Stomach smooth muscle (tissue), 2 donors: ENCODE measurements around the gene C1orf210.

Source experiments
- H3K27ac ChIP-seq: one replicate; pipeline ENCODE4 v1.7.0; 2013; ENCODE audit warnings: mild to moderate bottlenecking, low read length, inconsistent platforms
- H3K27me3 ChIP-seq, 2 donors: one replicate each; pipeline ENCODE4 v1.7.0; 2013; ENCODE audit warnings: low read length in 2 of 2; ENCODE audit not compliant: insufficient read depth in 2 of 2, control insufficient read depth in 1 of 2
- H3K36me3 ChIP-seq, 2 donors: one replicate each; pipeline ENCODE4 v1.7.0; 2013; ENCODE audit warnings: low read length in 2 of 2; ENCODE audit not compliant: control insufficient read depth in 2 of 2, insufficient read depth in 2 of 2
- H3K4me1 ChIP-seq: one replicate; pipeline ENCODE4 v1.7.0; 2013; ENCODE audit warnings: low read length; ENCODE audit not compliant: control insufficient read depth, insufficient read depth
- H3K4me3 ChIP-seq, 2 donors: one replicate each; pipeline ENCODE4 v1.7.0; 2013; ENCODE audit warnings: low read length in 2 of 2
- H3K9ac ChIP-seq, 2 donors: one replicate each; pipeline ENCODE4 v1.7.0; 2013; ENCODE audit warnings: low read length in 2 of 2, mild to moderate bottlenecking in 1 of 2
- H3K9me3 ChIP-seq, 2 donors: one replicate each; pipeline ENCODE4 v1.7.0; 2013; ENCODE audit warnings: low read length in 2 of 2; ENCODE audit not compliant: control insufficient read depth in 2 of 2
- donor health status: healthy.
- donor health status: Pancreatic carcinoma.

C1orf210 gene

DNA sequence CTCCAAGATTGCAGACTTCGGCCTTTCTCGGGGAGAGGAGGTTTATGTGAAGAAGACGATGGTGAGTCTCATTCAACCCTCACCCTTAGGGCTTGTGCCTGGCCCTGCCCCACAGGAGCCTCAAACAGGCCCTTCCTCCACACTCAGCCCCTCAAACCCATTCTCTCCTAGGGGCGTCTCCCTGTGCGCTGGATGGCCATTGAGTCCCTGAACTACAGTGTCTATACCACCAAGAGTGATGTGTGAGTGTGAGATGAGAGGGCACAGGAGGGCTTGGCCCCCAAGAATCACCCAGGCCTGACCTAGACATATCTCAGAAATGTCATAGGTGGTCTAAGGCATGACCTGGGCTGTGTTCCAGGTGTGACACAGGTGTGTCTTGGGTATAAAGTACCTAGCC lies 33.9 kb upstream of the C1orf210 start:
- Histone ChIP-seq H3K4me1 (no peaks in the 10 kb centered on the region), H3K27me3 (no peaks in the 10 kb centered on the region), H3K36me3 (no peaks in the 10 kb centered on the region), H3K9ac (no peak overlapping the region), H3K4me3 (no peak overlapping the region), H3K27ac (no peak overlapping the region), H3K9me3 (peaks cover 0 to 3% of the 10 kb centered on the region in 2 donors)

DNA sequence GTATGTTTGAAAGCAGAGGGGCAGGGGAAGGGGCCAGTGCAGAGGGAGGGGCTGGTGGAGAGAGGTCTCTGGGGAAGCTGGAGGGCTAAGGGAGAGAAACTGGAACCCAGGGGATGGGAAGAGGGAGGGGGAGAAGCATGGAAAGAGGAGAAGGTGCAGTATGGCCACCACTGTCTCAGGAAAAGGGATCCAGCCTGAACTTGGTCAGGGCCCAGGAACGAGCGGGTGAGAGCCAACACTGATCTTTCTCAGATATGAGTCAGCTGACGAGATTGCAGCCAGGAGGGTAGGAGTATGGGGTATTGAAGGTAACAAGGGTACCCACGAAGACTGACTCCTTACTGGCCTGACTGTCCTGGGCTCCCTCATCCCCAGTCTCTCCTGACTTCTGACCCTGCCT lies 33.5 kb upstream of the C1orf210 start:
- Histone ChIP-seq H3K4me1 (no peaks in the 10 kb centered on the region), H3K36me3 (no peaks in the 10 kb centered on the region), H3K9ac (no peak overlapping the region), H3K4me3 (no peak overlapping the region), H3K27ac (no peak overlapping the region), H3K9me3 (peaks cover 0 to 2% of the 10 kb centered on the region in 2 donors), H3K27me3 (no peaks in the 10 kb centered on the region)

DNA sequence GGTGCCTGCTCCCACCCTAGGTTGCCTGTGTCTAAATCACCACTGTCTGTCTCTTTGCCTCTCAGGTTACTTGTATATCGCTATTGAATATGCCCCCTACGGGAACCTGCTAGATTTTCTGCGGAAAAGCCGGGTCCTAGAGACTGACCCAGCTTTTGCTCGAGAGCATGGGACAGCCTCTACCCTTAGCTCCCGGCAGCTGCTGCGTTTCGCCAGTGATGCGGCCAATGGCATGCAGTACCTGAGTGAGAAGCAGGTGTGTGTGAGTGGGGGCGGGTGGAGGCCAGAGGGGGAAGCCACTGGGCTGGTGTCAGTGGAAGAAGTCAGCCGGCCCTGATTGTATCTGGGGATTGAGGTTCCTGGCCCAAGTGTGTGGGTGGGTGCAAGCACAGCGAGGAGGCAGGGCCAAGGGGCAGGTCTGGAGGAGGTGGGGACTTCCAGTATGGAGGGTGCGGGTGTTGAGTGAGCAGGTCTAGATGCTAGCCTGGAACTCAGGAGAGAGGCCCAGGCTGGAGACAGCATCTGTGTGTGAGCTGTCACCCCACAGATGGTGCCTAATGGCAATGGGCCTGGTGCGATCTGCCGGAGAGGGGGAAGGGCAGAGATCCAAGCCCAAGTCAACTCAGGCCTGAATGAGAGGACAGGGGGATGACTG lies 32.6 kb upstream of the C1orf210 start:
- Histone ChIP-seq H3K27ac (no peak overlapping the region), H3K4me3 (no peak overlapping the region), H3K9me3 (no peaks in the 10 kb centered on the region), H3K27me3 (no peaks in the 10 kb centered on the region), H3K4me1 (no peaks in the 10 kb centered on the region), H3K9ac (no peak overlapping the region), H3K36me3 (no peaks in the 10 kb centered on the region)

DNA sequence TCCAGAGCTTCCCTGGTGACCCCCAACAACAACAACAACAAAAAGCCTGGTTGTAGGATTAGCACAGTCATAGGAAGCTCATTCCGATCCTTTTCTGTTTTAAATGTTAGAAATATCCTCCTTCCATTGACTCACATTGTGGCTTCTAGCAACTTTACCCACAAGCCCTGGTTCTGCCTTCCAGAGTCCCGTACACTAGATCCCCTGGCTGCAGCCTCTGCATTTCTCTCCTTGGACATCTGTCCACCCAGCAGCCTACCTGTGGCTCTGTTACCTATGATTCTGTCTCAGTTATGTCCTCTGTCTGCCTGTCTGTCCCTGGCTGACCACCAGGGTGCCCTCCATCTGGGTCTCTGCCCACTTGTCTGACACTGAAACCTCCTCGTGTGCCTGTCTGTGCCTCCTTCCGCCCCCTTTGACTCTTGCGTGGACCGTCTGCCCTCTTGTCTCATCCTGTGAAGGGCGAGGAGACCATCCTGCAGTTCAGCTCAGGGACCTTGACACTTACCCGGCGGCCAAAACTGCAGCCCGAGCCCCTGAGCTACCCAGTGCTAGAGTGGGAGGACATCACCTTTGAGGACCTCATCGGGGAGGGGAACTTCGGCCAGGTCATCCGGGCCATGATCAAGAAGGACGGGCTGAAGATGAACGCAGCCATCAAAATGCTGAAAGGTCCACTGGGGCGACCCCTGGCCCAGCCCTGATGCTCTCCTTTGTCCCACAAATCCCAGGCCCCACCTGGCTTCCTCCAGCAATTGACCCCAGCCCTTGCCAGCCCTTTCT lies 31.5 kb upstream of the C1orf210 start:
- Histone ChIP-seq H3K27me3 (no peaks in the 10 kb centered on the region), H3K4me1 (no peaks in the 10 kb centered on the region), H3K4me3 (no peak overlapping the region), H3K9ac (no peak overlapping the region), H3K36me3 (no peaks in the 10 kb centered on the region), H3K9me3 (no peaks in the 10 kb centered on the region), H3K27ac (no peak overlapping the region)

GRCh38 chr1:43315963-43316737 lies 30.8 kb upstream of the C1orf210 start:
- Histone ChIP-seq H3K36me3 (no peaks in the 10 kb centered on the region), H3K27me3 (no peaks in the 10 kb centered on the region), H3K9me3 (no peaks in the 10 kb centered on the region), H3K4me3 (no peak overlapping the region), H3K9ac (no peak overlapping the region), H3K27ac (no peak overlapping the region), H3K4me1 (no peaks in the 10 kb centered on the region)

DNA sequence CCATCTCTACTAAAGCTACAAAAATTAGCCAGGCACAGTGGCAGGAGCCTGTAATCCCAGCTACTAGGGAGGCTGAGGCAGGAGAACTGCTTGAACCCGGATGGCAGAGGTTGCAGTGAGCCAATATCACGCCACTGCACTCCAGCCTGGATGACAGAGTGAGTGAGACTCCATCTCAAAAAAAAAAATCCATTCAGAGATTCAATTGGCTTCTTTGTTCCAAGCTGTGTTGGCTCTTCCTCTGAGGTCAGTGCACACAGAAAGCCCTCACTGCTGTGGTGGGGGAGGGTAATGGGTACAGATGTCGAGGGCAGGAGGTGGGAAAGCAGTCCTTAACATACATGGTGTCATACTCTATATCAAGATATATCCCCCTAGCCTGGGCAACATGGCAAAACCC lies 30.1 kb upstream of the C1orf210 start:
- H3K4me3 ChIP-seq, result no peak overlapping the region
- H3K9ac ChIP-seq, result no peak overlapping the region
- H3K36me3 ChIP-seq, result no peaks in the 10 kb centered on the region
- no peaks in the 10 kb centered on the region for H3K27me3 ChIP-seq
- H3K27ac ChIP-seq, result no peak overlapping the region
- H3K9me3 ChIP-seq, result no peaks in the 10 kb centered on the region
- H3K4me1 ChIP-seq, result no peaks in the 10 kb centered on the region

DNA sequence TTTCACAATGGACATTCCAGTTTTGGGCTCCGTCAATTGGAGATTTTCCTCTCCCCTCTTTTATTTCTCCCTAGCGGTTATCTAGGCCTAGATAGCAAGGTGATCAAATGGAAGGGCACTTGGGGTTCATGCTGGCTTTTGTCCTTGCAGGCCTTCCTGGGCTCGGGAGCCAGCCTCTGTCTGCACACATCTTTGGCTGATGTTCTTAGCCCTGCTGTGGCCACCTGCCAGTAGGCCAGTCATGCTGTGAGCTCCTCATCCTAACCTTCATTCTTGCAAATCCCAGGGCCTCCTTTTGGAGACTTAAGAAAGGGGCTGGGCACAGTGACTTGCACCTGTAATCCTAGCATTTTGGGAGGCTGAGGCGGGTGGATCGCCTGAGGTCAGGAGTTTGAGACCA lies 28.9 kb upstream of the C1orf210 start:
- Histone ChIP-seq H3K36me3 (no peaks in the 10 kb centered on the region), H3K9me3 (no peaks in the 10 kb centered on the region), H3K4me1 (no peaks in the 10 kb centered on the region), H3K9ac (no peak overlapping the region), H3K27me3 (no peaks in the 10 kb centered on the region), H3K4me3 (no peak overlapping the region), H3K27ac (no peak overlapping the region)

GRCh38 chr1:43313771-43314170 lies 28.4 kb upstream of the C1orf210 start:
- Histone ChIP-seq H3K9ac (no peak overlapping the region), H3K4me3 (no peak overlapping the region), H3K27ac (no peak overlapping the region), H3K9me3 (no peaks in the 10 kb centered on the region), H3K4me1 (no peaks in the 10 kb centered on the region), H3K27me3 (no peaks in the 10 kb centered on the region), H3K36me3 (no peaks in the 10 kb centered on the region)

DNA sequence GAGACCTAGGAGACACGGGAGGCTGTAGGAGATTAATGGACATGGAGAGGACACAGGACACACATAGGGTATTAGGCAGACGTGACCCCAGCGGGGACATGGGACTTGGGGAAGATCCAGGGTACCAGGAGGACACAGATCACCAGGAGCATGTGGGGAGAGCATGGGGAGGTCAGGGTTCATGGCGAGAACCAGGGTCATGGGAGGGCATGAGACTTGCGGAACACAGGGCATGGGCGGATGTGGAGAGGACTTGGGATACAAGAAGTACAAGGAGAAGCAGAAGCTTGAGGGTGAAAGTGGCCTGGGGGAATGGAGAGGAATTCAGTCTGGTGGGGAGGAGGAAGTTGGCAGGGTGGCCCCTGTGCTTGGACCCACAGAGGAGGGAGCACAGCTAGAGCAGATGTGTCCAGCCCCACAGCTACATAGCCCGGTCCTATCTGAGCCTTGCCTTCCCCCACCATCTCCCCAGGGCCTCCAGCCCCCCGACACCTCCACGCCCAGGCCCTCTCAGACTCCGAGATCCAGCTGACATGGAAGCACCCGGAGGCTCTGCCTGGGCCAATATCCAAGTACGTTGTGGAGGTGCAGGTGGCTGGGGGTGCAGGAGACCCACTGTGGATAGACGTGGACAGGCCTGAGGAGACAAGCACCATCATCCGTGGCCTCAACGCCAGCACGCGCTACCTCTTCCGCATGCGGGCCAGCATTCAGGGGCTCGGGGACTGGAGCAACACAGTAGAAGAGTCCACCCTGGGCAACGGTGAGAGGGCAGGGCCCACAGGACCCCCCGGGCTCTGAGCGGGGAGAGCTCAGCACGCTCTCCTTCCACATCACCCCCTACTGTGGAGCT lies 27.5 kb upstream of the C1orf210 start:
- H3K27me3 ChIP-seq, result no peaks in the 10 kb centered on the region
- H3K36me3 ChIP-seq, result no peaks in the 10 kb centered on the region
- no peak overlapping the region for H3K27ac ChIP-seq
- H3K9me3 ChIP-seq, result no peaks in the 10 kb centered on the region
- H3K4me3 ChIP-seq, result no peak overlapping the region
- no peak overlapping the region for H3K9ac ChIP-seq
- H3K4me1 ChIP-seq, result no peaks in the 10 kb centered on the region

GRCh38 chr1:43312212-43312623 lies 26.8 kb upstream of the C1orf210 start:
- no peaks in the 10 kb centered on the region for H3K36me3 ChIP-seq
- no peak overlapping the region for H3K27ac ChIP-seq
- no peaks in the 10 kb centered on the region for H3K9me3 ChIP-seq
- no peaks in the 10 kb centered on the region for H3K4me1 ChIP-seq
- H3K4me3 ChIP-seq, result no peak overlapping the region
- no peak overlapping the region for H3K9ac ChIP-seq
- no peaks in the 10 kb centered on the region for H3K27me3 ChIP-seq
